Osteocyte (in vitro differentiated cells): Measurements from ENCODE around the gene MGARP. TPM values are rescaled to one million over a fixed set of nuclear protein-coding genes. Genes with fewer than 3 reads are reported as not detected.

Source experiments
- DNase-seq: peaks from one replicate; pipeline ENCODE4 v3.0.0; 2021; ENCODE audit warnings: mixed read lengths; ENCODE audit not compliant: unreplicated experiment; ENCODE audit errors: extremely low spot score
- H3K27ac Mint-ChIP-seq: one replicate; pipeline ENCODE4 v1.8.0; 2021; ENCODE audit warnings: mild to moderate bottlenecking, mixed read lengths; ENCODE audit not compliant: unreplicated experiment
- H3K27me3 Mint-ChIP-seq: one replicate; pipeline ENCODE4 v1.8.0; 2021; ENCODE audit warnings: mixed read lengths; ENCODE audit not compliant: unreplicated experiment
- H3K36me3 Mint-ChIP-seq: one replicate; pipeline ENCODE4 v1.8.0; 2021; ENCODE audit warnings: mixed read lengths; ENCODE audit not compliant: unreplicated experiment
- H3K4me1 Mint-ChIP-seq: one replicate; pipeline ENCODE4 v1.8.0; 2021; ENCODE audit warnings: mixed read lengths; ENCODE audit not compliant: unreplicated experiment
- H3K4me3 Mint-ChIP-seq: one replicate; pipeline ENCODE4 v1.8.0; 2021; ENCODE audit warnings: mild to moderate bottlenecking, moderate library complexity, mixed read lengths; ENCODE audit not compliant: unreplicated experiment
- H3K9me3 Mint-ChIP-seq: one replicate; pipeline ENCODE4 v1.8.0; 2021; ENCODE audit warnings: mixed read lengths; ENCODE audit not compliant: unreplicated experiment
- CTCF ChIP-seq: fragments of 200-600 bp; sonication (generic); IDR thresholded peaks from 2 replicates; pipeline ENCODE4 v1.5.0; 2021; ENCODE audit warnings: antibody characterized with exemption, mild to moderate bottlenecking, moderate library complexity
- total RNA-seq: library from RNA; stranded (reverse); gene quantifications from 2 replicates; pipeline ENCODE4 v1.2.1, GENCODE V29; 2021

MGARP gene
- total RNA-seq, 1 donor from 2014 or later, result 5.2 TPM

GRCh38 chr4:139278912-139279759 is 889 bp downstream of the MGARP start:
- Mint-ChIP-seq H3K27me3 (no peaks in the 10 kb centered on the region), H3K27ac (no peak overlapping the region), H3K4me1 (peaks cover 38% of the 10 kb centered on the region), H3K4me3 (peak overlapping the region; percentile 83), H3K36me3 (no peaks in the 10 kb centered on the region), H3K9me3 (no peaks in the 10 kb centered on the region)
- no peak for TF ChIP-seq CTCF
- no peak for DNase-seq

GRCh38 chr4:139278485-139278884 is 1.5 kb downstream of the MGARP start:
- no peak for TF ChIP-seq CTCF
- H3K36me3 Mint-ChIP-seq, result peaks cover 1% of the 10 kb centered on the region
- peaks cover 37% of the 10 kb centered on the region for H3K4me1 Mint-ChIP-seq
- peak overlapping the region; percentile 83 for H3K4me3 Mint-ChIP-seq
- no peak for DNase-seq
- H3K27ac Mint-ChIP-seq, result no peak overlapping the region
- no peaks in the 10 kb centered on the region for H3K9me3 Mint-ChIP-seq
- no peaks in the 10 kb centered on the region for H3K27me3 Mint-ChIP-seq

- H3K27me3 Mint-ChIP-seq, result no peaks in the 10 kb centered on the region
- H3K4me1 Mint-ChIP-seq, result peaks cover 17% of the 10 kb centered on the region
Observed at GRCh38 chr4:139275281-139275735, 4.7 kb downstream of the MGARP start.

GRCh38 chr4:139274790-139275189 is 5.2 kb downstream of the MGARP start:
- Mint-ChIP-seq H3K27me3 (no peaks in the 10 kb centered on the region), H3K4me3 (no peak overlapping the region), H3K27ac (no peak overlapping the region), H3K4me1 (peaks cover 12% of the 10 kb centered on the region), H3K36me3 (peaks cover 1% of the 10 kb centered on the region), H3K9me3 (no peaks in the 10 kb centered on the region)
- DNase-seq, result no peak
- TF ChIP-seq CTCF, result no peak

More at GRCh38 chr4:139275281-139275735, 4.7 kb downstream of the MGARP start:
- Mint-ChIP-seq H3K9me3 (no peaks in the 10 kb centered on the region), H3K27ac (no peak overlapping the region), H3K36me3 (peaks cover 1% of the 10 kb centered on the region), H3K4me3 (no peak overlapping the region)
- no peak for DNase-seq
- TF ChIP-seq CTCF, result no peak

- Mint-ChIP-seq H3K4me3 (no peak overlapping the region), H3K4me1 (peaks cover 3% of the 10 kb centered on the region), H3K27me3 (no peaks in the 10 kb centered on the region), H3K9me3 (no peaks in the 10 kb centered on the region), H3K36me3 (peaks cover 1% of the 10 kb centered on the region), H3K27ac (no peak overlapping the region)
- DNase-seq, result no peak
- no peak for TF ChIP-seq CTCF
Observed at GRCh38 chr4:139273835-139274234, 6.2 kb downstream of the MGARP start.
